GM19397 (cell line): ENCODE measurements around the gene UBE2H.
"Not testable (repeated sequence)": the region's sequence is repeated elsewhere in the genome, so short reads cannot be mapped to it uniquely, and the experiment has no call there.

Experiments
- ATAC-seq: cut with Tn5 transposase; IDR thresholded peaks from one replicate; pipeline ENCODE4 v1.9.1; 2021; ENCODE audit warnings: mild to moderate bottlenecking, moderate library complexity; ENCODE audit not compliant: unreplicated experiment

UBE2H gene

GRCh38 chr7:129952653-129953560, at the start of gene UBE2H:
UBE2H (minus strand) TSS chr7:129952960; CDS start chr7:129952555, 405 bp downstream.
- peak; percentile 73 for ATAC-seq

DNA sequence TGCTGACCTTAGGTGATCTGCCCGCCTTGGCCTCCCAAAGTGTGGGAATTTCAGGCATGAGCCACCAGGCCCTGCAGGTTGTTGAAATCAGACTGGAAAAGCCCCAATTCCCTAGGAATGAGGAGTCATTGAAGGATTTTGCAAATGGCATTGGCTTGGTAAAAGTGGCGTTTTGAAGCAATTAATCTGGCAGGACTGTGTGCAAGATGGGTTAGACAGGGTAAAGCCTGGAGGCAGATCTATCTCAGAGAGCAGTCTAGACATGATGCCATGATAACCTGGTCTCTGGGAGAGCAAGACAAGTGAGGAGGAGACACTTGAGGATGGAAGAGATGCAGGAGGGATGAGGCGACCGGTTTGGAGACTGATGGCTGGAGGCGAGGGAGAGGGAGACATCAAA, 45.7 kb upstream of the UBE2H start:
- no peak for ATAC-seq

DNA sequence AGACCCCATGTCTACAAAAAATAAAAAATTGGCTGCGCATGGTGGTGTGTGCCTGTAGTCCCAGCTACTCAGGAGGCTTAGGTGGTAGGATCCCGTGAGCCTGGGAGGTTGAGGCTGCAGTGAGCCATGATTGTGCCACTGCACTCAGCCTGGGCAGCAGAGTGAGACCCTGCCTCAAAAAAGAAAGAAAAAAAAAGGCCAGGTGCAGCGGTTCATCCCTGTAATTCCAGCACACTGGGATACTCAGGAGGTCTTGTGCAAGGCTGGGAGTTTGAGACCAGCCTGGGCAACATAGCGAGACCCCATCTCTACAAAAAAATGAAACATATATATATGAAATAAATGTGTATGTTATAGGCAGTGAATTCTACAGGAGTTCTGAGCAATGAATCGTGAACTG, 44.5 kb upstream of the UBE2H start:
- ATAC-seq = no peak

DNA sequence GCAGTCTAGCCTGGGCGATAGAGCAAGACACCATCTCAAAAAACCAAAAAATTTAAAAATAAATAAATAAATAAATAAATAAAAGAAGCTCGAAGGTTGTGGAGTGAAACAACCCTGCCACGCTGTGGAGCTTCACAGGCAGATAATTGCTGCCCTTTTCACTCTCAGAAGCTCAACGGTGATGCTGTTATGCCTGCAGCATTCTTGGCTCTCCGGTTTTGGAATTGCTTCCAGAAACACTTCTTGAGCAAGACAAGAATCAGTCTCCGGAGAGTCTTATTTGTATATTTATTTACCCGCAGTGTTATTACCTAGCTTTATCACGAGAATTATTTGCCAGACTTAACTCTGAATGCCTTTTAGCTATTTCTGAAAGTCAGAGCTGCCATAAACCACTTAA, 40.5 kb upstream of the UBE2H start:
- ATAC-seq = no peak

- ATAC-seq = no peak
These were observed 37.8 kb upstream of the UBE2H start for GRCh38 chr7:129990403-129991192.

DNA sequence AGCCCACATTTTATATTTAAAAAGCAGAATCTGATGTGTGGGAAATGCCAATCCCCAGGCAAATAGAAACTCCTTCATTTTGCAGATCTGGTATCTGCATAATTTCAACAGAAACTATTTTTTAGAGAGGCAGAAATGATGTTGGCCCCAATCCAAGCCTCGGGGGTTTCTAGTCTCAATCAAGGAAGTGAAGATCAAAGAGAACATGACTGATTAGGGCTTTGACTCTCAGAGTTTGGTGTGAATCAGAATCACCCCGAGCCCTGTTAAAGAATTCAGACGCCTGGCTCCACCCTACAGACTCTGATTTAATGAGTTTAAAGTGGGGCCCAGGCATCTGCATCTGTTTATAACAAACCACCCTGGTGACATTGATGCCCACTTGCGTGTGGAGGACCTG, 36.7 kb upstream of the UBE2H start:
- no peak for ATAC-seq

GRCh38 chr7:129986600-129986999, 33.8 kb upstream of the UBE2H start:
- ATAC-seq = no peak

GRCh38 chr7:129980667-129981066, 27.9 kb upstream of the UBE2H start:
- no peak for ATAC-seq

DNA sequence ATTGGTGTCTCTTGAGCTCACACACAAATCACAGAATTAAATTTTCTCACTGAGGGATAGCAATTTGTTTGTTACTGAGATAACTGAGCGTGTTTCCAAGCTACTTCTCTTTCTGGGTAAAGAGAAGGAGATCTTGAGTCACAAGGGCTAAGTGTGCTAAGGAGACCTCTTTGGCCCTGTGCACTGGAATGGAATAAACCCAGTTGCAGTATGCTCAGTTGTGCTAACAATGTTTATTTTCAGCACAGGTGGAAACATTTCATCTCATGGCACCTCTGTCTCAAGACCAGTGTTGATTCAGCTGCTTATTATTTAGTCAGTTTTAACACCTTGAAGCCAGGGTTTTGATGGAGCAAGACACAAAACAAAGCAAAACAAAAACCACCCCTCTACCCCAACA, 22.5 kb upstream of the UBE2H start:
- ATAC-seq = no peak

DNA sequence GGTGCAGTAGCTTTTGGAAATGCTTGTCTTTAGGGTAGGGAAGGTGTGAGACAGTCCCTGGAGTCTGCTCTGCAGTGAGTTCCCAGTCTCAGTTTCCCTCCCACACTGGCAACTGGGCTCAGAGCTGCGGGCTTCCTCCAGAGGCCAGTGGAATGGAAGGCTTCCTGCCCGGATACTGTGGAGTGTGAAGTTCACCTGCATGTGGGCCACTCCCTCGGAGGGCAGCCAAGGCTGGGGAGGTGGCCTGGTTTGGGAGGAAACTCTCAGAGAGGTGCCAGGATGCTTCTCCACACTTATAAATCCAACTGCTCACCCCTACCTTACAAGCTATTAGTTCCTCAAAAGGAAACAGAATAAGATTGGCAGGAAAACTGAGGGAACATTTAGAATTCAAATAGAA, 18.1 kb upstream of the UBE2H start:
- no peak for ATAC-seq

GRCh38 chr7:129969881-129970446, 17.2 kb upstream of the UBE2H start:
- no peak for ATAC-seq

DNA sequence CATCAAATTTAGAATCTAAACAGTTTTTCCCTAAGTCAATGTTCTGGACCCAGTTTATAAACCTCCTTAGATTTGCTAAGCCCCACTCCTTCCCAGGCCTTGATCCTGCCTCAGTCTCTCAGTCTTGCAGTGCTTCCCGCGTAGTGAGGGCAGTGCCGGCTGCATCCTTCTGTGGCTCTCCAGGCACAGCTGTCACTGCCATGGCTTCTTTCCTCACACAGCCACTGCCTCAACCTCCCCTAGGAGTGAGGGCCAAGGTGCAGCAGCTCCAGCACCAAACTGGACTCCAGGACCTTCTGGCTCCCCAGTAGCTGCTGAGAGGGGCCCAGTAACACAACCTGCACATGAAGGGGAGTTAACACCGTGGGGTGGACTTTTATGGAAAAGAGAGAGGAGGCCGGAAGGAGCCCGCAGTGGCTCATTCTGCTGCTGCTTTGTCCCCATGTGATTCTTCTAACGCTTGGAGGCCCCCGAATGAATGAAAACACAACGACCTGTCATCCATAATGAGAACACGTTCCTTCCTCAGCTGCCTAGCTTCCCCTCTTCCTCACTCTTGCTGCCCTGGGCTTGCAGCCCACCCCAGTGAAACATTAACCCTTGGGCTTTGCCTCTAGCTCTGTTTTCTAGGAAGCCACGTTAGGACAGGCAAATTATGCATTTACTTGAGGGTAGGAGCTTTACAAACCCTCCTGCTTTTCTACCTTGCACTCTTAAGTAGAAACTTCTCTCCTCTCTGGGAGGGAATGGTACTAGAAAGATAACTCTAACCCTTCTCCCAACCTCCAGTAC, 16.0 kb upstream of the UBE2H start:
- no peak for ATAC-seq

DNA sequence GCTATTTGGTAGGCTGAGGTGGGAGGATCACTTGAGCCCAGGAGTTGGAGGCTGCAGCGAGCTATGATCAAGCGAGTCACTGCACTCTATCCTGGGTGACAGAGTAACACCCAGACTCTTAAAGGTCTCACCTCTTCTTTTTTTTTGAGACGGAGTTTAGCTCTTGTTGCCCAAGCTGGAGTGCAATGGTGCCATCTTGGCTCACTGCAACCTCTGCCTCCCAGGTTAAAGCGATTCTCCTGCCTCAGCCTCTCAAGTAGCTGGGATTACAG, 7.4 kb upstream of the UBE2H start:
- ATAC-seq = not testable (repeated sequence)

DNA sequence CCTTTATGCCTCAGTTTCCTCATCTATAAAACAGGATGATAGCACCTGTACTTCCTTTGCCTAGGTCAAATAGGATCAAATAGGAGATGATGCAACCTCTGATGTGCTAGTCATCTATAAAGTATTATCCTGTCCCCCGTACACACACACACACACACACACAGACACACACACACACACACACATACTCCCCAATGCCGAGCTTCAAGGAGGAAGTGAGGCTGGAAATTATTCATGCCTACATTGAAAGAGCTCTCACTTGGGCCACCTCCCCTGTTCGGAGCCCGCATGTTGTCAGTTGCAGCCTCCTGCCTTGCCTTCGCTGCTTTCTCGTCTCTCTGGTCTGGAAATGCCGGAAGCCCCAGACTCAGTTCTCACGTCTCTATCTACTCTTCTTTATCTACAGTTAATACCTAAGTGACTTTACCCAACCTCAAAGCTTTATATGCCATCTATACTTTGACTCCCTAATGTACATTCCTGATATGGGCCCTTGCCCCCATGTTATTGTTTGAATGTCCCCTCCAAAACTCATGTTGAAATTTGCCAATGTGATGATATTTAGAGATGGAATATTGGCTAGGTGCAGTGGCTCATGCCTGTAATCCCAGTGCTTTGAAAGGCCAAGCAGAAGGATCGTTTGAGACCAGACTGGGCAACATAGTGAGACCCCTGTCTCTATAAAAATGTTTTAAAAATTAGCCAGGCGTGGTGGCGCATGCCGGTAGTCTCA, 6.9 kb upstream of the UBE2H start:
- ATAC-seq = no peak

DNA sequence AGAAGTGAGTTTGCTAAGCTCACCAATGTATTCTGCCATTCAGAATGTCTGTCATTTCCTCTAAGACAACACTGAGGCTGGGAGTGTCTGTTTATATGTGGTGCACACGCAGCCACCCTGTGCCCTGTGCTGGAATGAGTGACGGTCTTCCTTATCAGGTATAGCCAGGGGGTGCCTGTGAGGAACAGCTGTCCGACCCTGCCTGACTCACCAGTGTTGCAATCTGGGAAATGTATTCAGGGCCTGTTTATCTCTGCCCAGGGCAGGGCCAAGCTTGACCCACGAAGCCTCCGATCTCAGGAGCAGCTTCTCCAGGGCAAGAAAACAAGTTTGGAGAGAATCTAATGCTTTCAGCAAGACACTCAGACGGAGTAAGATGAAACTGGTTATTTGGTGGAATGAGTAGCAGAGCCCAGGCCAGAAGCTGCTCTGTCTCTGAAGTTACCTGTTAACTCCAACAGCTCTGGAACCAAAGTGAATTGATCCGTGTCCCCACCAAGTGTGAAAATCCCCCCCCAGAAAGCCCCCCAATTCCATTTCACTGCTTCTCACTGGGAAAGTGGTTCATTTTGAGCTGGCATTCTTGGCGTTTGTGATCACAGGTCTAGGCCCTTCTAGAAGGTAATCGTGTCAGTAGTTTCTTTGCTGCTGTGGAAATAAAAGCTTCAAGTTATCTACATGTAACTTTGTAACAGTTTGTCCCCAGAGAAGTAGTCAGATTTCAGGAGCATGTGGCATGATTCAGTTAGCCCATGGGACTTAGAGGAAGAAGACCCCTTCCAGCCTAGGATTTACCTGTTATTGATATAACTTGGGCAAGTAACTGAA, 6.1 kb upstream of the UBE2H start:
- ATAC-seq = no peak

GRCh38 chr7:129955993-129956543, 3.3 kb upstream of the UBE2H start:
- ATAC-seq = no peak

DNA sequence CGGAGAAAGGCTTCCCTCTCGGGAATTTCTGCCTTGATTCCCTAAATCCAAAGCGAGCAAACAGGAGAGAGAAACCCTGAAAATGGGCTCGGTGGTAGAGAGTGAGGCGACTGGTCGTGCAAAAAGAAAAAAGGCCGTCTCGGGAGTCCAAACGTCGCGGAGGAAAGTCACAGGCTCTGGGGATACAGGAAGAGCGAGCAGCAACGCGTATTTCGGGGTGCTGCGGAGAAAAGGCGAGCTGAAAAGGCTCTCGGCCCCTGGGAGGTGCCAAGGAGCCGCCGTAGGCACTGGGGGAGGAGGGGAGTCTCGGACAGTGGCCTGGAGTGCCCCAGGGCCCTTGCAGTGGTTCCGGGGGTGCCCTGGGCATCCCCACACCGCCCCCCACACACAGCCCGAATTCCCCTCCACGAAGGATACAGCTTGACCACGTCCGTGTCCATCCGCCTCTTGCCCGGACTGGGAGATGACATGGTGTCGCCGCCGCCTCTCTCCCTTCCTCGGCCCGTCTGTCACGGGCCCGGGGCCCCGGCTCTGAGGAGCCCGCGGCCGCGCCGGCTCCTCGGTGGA, 591 bp downstream of the UBE2H start:
- ATAC-seq = peak; percentile 19

DNA sequence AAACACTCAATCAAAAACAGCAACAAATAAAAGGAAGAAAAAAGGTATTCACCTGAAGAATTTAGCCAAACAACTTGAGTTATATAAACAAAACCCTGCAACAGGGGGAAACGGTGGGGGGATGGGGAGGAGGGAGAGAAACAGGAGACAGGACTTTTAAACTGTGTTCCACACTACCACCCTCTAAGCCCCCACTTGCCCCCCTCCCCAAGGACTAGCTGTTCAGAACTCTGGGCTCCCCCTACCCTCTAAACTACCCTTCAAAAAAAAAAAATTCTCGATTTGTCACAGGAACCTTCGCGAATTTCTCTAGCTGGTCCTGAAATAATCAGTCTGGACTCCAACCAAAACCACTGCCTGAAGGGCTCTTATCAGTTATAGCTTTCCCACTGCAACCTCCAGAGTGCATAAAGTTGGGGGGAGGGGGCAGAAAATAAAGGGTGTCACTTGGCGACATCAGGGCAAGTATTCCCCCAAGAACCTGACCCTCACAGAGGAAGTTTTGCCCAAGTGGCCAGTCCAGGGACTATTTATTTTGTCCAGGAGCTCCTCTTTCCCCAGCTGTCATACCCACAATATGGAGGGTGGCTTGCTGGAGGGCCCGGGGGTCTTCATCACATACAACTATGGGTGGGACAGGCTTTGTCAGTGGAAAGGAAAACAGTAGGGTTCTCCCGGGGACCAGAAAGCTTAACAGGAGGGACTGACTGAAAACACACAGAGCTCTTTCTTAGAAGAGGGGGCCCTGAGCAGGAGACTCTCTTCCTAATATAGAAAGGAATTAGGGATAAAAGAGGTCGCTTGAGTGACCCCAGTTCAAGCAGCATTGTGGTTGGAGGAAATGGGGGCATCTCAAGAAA, 1.3 kb downstream of the UBE2H start:
- ATAC-seq = no peak
